Activated T-cell treated with anti-CD3 and anti-CD28 coated beads, Interleukin-2, amount 50 U/mL, for 1 hour (primary cell): ENCODE data around the gene UNC79.

Source experiments
- DNase-seq: peaks from one replicate; pipeline ENCODE4 v3.0.0-alpha.2; 2020

Gene UNC79

DNA sequence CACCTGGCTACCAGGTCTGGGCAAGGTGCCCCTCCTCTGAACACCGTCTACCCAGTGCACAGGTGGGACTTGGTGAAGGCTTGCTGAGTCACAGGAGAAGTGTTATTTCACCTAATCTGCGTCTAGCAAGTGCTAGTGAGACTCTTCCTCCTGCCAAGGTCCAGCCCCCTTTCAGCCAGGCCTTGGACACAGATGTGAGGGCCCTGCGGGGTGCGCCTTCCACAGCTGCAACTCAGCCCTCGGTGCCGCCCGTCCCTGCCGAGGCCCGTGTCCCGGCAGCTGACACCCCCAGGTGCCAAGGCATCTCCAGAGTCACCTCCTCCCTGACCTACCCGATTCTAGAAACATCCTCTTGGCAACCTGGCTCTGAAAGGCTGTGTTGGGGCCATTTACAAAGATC is 302.5 kb downstream of the UNC79 start:
- DNase-seq: no peak

DNA sequence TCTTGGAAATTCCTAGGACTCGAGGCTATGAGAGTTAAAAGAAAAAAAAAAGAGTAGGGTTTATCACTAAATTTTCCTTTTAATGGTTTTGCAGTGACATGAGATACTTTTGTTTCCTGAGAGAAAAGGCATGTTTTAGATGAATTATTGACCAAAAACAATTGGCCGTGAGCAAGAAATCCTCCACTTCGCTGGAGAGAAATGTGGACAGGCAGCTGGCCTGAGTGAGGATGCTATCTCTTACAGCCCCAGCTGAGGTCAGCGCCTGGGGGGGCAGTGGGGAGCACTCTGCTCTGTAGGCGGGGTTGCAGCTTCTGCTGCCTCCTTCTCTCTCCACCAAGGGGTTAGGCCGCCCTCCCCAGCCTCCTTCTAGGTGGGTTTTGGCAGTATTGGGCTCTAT is 302.9 kb downstream of the UNC79 start:
- no peak for DNase-seq

DNA sequence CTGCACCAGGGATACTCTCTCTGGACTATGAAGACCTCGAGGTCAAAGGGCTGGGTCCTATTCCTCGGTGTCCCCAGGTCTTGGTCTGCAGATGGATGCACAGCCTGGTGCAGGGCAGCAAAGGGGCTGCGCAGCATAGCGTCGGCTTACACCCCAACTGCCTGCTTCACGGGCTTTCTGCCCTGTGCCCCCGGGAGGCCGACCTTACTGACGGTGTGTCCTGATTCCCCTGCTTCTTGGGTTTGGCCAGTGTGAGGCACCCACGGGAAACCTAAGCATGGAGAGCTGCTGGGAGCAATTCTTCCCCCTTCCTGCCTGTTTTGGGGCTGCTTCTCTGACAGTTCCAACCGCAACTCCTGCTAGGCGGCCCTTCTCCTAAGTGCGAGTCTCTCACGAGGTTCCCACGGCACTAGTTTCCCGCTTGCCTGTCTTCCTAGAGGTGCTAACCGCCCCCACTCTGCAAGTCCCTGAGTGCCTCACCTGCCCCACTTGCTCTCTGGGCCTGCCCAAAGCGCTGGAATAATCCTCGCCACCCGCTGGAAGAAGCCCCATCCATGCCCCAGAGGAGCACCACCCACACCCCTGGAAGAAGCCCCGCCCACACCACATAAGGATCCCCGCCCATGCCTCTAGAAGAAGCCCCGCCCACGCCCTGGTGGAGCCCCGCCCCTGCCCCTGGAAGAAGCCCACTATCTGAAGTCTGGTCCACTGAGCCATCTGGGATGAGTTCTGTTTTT is 303.5 kb downstream of the UNC79 start:
- DNase-seq: no peak

DNA sequence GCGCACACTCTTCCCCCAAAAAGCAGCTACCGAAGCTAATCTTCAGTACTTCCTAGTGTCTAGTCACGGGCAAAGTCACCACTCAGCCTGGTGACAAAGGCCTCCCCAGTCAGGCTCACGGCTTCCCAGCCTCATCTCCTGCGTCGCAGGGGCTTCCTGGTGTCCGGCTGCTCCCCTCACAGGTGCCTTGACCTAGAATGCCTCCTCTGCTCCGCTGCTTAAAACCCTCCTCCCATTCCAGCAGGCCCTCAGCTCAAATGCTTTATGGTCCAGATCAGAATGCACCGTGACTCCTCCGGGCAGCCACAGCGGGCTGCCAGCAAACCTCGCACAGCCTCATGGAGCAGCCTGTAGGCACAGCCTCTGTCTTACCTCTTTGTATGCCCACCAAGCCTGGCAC is 304.5 kb downstream of the UNC79 start:
- no peak for DNase-seq

DNA sequence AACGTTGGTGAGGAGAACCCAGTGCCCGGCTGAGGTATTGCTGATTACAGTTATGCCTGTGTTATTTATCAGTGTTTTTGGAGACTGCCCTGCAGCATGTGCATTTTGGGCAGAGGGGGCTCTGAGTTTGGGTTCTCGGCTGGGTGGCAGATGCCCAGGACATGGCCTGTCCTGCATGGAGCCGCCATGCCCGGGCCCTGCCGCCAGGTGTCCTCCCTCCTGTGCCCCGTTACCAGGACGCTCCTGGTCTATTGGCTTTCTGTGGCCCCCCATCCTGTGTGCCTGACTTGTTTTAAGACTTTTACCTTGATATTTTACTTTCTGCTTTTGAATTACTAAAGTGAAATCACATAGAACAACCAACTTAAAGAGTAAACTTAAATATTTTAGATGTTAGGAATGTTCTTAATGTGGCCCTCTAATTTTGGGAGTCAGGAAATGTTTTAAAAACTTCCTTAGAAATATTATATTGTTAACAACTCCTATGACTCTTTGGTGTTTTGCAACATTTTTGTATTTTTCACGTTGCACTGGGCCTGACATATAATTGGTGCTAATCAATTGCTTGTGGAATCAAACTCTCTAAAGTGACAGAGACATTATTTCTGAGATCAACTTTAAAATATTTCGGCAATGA is 305.8 kb downstream of the UNC79 start:
- DNase-seq: no peak

DNA sequence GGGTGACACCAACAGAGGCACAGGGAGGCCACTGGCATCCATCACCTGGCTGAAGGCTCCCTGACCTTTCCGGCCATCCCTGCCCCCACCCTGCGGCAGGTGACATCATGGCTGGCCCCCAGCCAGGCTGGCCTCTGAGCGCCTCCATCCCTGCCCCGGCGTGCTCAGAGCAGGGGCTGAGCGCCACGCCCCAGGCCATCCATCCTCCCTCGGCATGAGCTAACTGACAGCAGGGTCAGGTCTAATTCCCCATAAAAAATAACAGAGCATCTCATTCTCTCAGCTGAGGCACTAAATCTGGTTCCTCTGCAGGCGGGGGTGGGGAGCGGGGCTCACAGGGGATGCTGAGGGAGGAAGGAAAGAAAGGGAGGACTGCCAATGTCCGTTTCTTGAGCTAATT is 306.9 kb downstream of the UNC79 start:
- DNase-seq: no peak

DNA sequence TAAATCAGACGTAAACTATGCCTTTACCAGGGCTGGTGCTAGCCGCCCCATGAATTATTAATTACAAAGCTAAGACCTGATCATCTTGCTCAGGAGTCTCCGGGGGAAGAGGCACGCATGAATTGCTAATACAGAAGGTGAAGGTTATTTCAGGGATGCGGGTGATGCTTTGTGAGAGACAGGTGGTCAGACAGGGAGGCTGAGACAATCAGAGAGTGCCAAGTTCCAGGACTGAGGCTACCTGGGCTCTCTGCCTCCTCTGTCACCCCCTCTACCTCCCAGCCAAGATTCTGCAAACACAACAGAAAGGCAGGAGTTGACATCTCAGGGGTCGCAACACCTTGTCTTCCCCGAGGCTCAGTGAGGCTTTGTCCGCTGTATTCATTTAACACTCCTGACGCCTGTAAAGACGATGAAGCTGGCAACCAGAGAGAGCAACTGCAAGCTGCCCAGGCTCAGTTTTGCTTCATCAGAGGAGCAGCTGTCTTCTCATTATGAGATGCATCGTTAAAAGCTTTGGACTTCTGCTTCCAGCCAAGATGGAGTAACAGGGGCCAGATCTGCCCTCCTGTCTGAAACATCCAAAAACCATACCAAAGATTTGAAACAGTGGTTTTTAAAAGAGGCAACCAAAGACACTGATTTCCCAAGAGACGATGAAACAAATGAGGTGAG is 311.0 kb downstream of the UNC79 start:
- no peak for DNase-seq

DNA sequence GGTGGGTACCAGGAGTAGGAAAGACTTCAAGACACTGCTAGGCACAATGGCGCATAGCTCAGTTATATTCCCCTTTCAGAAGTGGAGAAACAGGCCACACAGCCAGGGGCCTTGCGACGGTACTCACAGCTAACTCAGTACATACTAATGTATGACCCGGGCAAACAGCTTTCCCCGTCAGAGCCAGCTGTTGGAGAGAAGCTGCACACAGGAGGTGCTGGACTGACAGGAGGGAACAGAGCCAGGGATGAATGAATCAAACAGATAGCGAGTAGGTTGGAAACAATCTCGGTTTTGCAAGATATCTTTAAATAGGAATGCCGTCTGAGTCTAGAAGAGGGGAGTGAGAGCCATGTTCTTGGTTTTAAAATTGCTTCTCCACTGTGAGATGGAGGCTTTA is 312.0 kb downstream of the UNC79 start:
- DNase-seq: no peak

DNA sequence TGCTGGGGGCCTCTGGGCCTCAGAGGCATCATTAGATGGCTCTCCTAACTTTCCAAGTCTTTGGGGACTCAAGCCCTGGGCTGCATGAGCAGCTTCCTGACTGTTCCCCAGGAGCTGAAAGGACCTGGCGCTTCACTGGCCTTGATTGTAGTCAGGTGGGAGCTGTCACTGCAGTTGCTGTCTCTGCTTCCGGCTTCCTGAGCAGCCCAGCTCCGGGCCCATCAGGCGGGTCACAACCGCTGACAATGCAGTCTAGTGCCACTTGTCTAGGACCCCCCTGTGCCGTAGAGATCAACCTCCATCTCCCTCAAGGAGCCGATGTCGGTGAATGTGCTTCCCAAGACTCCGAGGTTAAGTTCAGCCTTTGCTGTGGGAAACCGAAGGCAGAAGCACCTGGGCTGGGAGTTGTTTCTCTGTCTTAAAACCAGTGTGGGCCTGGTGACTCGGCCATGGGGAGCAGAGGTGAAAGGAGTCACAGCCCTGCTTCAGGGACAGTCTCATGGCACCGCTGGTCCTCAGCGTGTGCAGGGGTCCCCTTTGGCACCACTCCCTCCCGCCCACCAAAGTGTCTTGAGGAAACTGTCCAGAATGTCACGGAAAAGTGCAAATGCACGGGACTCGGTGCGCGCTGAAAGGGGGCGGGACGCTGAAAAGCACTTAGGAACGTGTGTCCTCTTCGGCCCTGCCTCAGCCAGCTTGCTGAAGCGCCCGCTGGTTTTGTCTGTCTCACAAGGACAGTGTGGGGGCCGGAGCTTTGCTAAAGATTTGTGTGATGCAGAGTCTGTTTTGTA is 312.7 kb downstream of the UNC79 start:
- DNase-seq: no peak

DNA sequence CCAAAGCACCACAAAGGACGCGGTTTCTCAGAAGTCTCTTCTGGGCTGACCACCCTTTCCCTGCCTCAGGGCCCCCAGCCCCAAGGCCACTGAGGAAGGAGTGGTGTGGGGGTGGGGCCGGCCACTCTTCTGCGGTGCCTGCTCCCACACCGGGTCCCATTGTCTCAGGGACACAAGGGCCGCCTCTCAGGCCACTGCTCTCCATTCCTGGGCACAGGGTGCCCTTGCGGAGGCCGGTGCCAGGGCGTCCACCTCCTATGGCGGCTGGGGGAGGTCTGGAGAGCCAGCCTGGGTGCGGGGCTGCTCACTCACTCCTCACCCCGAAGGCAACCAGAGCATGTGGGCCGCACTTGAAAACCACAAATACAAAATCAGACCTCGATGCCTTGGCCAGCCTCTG is 313.4 kb downstream of the UNC79 start:
- DNase-seq: no peak

DNA sequence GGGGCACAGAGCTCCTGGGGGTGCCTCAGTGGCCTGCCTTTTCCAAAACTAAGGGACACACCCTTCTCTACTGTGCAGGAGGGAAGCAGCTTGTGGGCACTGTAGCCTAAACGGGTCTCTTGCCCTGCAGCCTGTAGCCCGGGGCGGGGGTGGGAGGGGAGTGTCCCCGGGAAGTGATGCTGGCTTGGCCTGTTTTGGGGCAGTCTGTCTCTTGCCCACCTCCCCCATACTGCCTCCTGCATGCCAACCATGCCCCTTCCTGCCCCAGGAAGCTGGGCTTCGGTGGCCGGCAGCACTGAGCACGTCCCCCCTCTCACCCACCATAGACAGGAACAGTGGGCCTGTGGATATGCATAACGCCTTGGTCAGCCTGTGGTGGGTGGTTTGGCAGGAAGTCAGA is 314.1 kb downstream of the UNC79 start:
- no peak for DNase-seq

DNA sequence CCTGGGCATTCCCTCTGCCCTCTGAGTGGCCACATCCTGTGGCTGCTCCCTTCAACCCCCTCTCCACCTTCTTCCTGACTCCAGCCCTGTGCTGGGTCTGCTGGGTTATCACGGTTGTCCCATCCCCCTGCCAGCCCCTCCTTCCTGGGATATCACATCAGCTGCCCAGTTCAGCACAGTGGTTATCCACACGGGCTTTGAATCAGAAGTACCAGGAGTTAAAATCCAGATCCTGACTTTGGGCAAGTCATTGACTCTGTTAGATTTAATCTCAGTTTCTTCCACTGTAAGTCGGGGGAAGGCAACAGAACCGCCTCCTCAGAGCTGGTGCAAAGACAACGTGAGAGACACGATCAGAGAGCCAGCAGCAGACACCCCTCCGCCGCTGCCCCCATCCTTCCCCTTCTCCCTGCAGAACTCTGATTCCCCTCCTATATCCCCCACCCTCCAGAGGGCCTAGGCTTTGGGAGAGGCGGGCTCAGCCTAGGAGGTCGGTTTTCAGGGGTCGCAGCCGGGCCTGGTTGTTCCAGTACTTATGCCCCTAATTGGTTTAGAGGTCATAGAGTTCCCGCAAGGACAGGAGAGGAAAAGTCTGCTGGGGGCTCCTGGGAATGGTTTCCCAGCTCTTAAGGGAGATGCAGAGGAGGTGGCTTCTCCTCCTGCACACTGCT is 315.0 kb downstream of the UNC79 start:
- DNase-seq: no peak

DNA sequence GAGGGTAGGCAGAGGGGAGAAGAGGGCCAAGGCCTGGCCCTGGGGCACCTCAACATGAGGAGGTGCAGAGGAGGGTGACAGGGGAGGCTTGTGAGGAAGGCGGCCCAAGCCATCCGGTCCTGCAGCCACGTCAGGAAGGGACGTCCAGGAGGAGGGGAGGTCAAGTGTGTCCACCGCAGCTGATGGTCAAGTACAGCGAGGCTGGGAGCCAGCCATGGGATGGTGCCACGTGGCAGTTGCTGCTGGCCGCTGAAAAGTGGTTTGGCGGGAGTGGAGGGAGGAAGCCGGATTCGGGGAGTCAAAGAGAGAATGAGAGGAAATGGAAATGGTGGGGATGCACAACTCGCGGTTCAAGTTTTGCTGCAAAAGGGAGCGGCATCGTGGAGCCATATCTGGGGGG is 316.4 kb downstream of the UNC79 start:
- no peak for DNase-seq

DNA sequence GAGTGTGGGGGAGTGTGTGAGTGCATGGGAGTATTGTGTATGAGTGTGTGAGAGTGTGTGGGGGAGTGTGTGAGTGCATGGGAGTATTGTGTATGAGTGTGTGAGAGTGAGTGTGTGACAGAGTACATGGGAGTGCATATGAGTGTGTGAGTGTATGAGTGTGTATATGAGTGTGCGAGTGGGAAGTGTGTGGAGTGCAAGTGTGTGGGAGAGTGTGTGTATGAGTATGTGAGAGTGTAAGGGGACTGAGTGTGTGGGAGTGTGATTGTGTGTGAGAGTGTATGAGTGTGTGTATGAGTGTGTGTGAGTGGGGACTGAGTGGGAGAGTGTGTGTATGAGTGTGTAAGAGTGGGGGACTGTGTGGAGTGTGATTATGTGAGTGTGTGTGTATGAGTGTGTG is 316.8 kb downstream of the UNC79 start:
- no peak for DNase-seq

DNA sequence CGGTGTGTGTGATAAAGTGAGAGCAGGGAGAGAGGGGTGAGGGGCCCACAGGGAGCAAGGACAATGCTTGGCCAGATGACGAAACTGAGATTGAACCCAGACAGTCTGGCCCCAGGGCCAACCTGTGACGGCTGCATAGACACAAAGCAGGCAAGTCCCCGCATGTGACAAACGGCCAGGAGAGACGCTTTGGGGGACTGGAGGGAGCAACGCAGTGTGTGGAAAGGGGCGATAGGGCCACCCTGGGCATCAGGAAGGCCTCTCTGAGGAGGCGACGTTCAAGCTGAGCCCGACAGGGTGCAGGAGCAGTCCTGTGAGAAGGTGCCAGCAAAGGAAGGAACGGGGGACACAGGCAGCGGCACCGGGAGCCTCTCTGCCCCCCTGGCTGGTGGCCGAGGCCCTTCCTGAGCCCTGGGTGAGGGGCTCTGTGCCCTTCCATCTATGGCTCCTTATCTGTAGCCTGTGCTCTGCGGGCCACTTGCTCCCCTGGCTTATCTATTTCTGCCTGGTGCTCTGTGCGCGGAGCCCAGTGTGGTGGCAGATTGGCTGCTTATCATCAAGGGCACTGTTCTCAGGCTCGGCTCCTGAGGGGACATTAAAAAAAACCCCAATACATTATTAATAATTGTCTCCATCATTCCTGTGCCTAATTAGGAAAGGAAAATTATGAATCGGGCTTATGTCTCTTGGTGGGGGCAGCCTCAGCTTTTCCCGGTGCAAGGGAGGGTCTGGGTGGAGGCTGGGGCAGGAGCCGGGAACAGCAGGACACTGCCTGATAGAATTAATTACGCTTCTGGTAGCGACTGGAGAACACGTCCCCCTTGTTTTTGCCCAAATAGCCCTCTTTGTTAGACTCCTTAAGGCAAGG is 317.7 kb downstream of the UNC79 start:
- DNase-seq: no peak

DNA sequence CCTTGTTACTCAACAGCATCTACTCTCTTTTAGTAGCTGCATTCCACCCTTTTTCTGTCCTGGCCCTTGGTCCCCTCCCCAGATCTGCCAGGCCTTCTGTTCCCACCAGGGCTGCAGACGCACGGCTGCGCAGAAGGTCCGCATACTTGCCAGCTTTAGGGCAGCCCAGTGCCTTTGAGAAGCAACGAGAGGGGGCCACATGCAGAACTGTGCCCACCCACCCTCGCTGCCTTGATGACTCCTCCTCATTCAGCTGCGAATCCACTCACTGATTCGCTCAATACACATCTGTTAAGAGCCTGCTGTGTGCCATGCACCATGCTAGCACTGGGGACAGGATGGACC is 318.3 kb downstream of the UNC79 start:
- no peak for DNase-seq

DNA sequence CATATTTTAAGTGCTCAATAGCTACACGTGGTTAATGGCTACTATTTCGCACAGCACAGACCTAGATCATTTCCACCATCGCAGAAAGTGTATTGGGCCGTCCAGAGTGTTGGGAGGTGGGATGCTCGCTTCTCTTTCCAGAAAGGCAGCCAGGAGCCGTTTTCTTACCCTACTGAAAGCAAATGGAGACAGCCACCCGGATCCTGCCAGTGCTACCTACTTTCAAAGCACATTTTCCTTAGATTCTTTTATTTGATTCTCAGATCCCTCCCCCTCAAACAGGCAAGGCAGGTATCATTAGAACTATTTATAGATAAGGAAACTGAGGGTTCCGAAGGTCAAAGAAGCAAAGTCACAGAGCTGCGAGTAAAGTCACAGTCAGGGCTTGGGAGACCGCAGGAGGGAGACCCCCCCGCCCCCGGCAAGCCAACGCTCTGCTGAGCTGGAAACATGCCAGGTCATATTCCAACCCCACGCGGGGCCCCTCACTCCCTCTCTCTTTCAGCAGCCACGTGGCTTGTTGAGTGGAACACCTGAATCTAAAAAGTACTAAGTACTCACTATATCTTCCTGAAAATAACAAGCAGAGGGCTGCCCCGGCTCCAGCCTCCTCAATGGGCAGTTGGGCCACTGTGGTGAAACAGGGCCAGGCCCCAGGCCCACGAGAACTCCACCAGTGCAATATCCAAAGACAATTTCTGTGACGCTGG is 321.4 kb downstream of the UNC79 start:
- no peak for DNase-seq

DNA sequence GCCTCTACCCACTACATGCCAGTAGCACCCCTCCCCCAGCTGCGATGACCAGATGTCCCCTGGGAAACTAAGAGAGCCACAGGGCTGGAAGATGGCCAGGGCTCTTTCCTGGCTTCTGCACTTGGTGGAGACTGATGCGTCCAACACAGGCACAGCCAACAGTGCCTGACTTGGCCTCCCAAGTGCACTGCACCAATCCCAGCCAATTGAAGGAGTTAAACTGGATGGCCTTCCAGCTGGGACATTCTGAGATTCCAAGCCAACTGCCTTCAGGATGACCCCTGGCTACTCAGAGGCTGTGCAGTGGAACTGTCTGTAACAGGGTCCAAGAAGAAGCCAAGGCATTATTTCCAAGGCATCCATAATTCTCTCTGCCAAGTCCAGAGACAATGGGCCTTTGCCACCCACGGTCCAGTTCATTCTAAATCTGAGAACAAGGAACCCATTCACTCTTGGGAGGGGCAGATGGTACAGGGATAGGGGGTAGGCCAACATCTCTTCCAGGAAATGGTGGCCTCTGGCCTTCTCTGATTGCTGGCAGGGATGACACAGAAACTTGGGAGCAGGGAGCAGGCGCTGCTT is 322.3 kb downstream of the UNC79 start:
- no peak for DNase-seq

DNA sequence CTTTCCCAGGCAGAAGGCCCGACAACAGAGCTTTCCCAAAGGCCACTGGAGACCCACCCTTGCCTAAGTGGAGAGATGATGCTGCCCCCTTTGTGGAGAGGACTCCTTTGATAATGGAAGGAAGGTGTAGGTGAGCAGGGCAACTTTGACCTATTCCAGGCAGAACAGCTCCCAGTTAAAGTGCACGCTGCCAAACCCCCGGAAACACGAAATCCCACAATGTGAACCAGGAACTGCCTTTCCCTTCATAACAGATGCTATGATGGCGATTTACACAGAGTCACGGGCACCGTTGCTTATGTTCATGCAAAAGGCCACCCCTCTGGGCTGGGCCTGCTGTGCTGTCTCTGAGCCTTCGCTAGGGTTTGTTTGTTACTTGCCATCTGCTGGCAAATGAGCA is 322.9 kb downstream of the UNC79 start:
- no peak for DNase-seq

DNA sequence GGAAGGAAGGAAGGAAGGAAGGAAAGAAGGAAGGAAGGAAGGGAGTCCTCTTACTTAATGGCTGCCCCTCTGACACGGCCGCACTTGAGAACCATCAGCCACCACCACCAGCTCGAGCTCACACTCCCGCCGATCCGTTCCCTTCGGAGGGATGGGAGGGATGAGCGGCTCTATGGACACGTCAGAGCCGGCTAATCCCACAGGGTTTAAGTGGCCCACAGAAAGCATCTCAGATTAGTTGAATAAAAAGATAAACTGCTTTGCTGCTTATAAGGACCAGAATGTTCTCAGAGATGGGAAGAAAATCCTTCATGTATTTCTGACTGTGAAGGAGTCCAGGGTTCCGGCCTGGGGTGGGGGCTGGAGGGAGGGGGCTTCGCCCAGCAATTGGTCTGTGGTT is 326.5 kb downstream of the UNC79 start:
- no peak for DNase-seq
